ENCODE data around the gene PIK3C3.

PIK3C3 gene

GRCh38 chr18:41954827-41955613 lies at the start of gene PIK3C3:
Gene PIK3C3 (plus strand): TSS chr18:41955234. CDS start chr18:41955292, 58 bp downstream.
- Mint-ChIP-seq H3K27me3 (peaks cover 7 to 11% of the 10 kb centered on the region in 2 donors), H3K9me3 (no peaks in the 10 kb centered on the region), H3K4me3 (peak within 1 kb of the TSS; percentile 100), H3K4me1 (peaks cover 13 to 27% of the 10 kb centered on the region in 2 donors), H3K36me3 (peaks cover 12 to 15% of the 10 kb centered on the region in 2 donors), H3K27ac (peak within 1 kb of the TSS; percentile 99)
- ATAC-seq (replicated peaks) (peak; percentile 97), DNase-seq (peak; percentile 91)

GRCh38 chr18:41905786-41906527 lies 49.1 kb upstream of the PIK3C3 start:
- Mint-ChIP-seq H3K4me1 (peaks cover 0 to 5% of the 10 kb centered on the region in 2 donors), H3K4me3 (no peak overlapping the region), H3K27me3 (peaks cover under 1 to 5% of the 10 kb centered on the region in 2 donors), H3K27ac (no peak overlapping the region), H3K36me3 (no peaks in the 10 kb centered on the region), H3K9me3 (no peaks in the 10 kb centered on the region)
- DNase-seq (no peak), ATAC-seq (replicated peaks) (no peak)

DNA sequence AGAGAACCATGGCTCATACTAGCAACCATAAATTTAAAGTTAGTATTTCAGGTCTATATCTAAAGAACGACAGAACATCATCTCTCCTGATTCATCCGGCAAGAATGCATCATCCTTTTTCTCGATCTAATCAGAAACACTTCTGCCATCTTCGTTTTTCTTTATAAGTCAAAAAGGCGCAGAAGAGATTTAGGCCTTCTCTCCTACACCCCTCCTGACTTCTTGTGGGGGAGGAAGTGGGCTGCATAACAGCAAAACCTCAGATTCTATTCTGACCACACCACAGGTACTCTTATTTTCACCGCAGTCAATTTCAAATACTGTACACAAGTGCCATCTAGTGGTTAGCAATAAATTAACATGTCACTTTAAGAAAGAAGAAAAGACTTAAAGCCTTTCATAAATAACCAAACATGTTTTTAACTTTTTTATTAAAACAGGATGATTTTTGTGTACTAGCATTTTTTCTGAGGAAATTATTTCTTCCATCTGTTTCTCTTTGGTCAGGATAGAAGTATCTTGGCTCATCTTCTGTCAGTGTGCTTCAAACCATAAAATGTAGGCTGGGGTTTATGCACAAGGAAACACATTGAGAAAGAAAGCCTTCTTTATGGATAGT lies 48.4 kb upstream of the PIK3C3 start:
- Mint-ChIP-seq H3K36me3 (no peaks in the 10 kb centered on the region), H3K27me3 (peaks cover 0 to 5% of the 10 kb centered on the region in 2 donors), H3K4me1 (peaks cover 0 to 5% of the 10 kb centered on the region in 2 donors), H3K27ac (no peak overlapping the region), H3K9me3 (no peaks in the 10 kb centered on the region), H3K4me3 (no peak overlapping the region)
- ATAC-seq (replicated peaks) (peak; percentile 72 to 79), DNase-seq (no peak)

GRCh38 chr18:41917181-41917580 lies 37.9 kb upstream of the PIK3C3 start:
- ATAC-seq (replicated peaks) = no peak
- no peak overlapping the region for H3K27ac Mint-ChIP-seq
- peaks cover 14% of the 10 kb centered on the region in 2 donors for H3K27me3 Mint-ChIP-seq
- no peak for DNase-seq
- no peaks in the 10 kb centered on the region for H3K36me3 Mint-ChIP-seq
- H3K4me3 Mint-ChIP-seq = no peak overlapping the region
- H3K9me3 Mint-ChIP-seq = no peaks in the 10 kb centered on the region
- no peaks in the 10 kb centered on the region for H3K4me1 Mint-ChIP-seq

GRCh38 chr18:41921770-41922169 lies 33.3 kb upstream of the PIK3C3 start:
- Mint-ChIP-seq H3K27me3 (peaks cover 5 to 13% of the 10 kb centered on the region in 2 donors), H3K36me3 (no peaks in the 10 kb centered on the region), H3K4me1 (no peaks in the 10 kb centered on the region), H3K4me3 (no peak overlapping the region), H3K9me3 (no peaks in the 10 kb centered on the region), H3K27ac (no peak overlapping the region)
- DNase-seq (no peak), ATAC-seq (replicated peaks) (no peak)

DNA sequence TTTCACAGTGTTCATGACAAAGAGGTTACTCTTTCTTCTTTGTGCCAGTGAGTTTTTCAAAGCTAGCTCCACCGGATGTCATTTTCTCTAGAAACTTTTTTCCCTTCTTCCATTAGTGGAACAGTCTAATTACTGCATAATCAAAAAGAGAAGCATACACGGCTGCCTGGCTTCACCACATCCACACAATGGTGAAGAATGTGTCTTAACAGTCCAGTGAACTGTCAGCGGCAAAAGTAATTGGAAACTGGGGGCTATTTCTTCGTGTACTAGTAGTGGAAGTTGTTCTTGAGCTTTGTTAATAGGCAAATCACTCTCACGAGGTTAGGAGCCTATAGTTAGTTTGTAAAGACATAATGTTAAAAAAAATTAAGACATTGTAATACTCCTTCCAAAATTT lies 32.9 kb upstream of the PIK3C3 start:
- ATAC-seq (replicated peaks) = no peak
- DNase-seq = no peak
- H3K27ac Mint-ChIP-seq = no peak overlapping the region
- no peak overlapping the region for H3K4me3 Mint-ChIP-seq
- H3K9me3 Mint-ChIP-seq = no peaks in the 10 kb centered on the region
- H3K27me3 Mint-ChIP-seq = peaks cover 2 to 13% of the 10 kb centered on the region in 2 donors
- no peaks in the 10 kb centered on the region for H3K4me1 Mint-ChIP-seq
- H3K36me3 Mint-ChIP-seq = no peaks in the 10 kb centered on the region

DNA sequence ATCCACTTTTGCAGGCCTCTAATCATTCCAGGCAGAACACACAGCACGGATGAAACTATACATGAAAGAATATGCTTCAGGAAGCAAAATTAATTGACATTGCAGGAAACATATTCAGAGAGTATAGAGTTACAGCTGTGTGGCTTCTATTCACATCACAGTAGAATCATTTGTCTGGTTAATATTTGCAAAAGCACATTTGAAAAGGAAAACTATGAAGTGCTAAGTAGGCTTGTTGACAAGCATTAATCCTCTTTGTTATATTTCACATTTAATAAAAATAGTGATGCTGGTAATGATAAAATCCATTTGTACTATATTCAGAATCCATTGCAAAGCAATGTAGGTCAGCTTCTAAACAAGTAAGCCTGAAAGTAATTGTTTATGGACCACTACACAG lies 32.2 kb upstream of the PIK3C3 start:
- Mint-ChIP-seq H3K27ac (no peak overlapping the region), H3K36me3 (no peaks in the 10 kb centered on the region), H3K4me3 (no peak overlapping the region), H3K4me1 (no peaks in the 10 kb centered on the region), H3K9me3 (no peaks in the 10 kb centered on the region), H3K27me3 (peaks cover 0 to 13% of the 10 kb centered on the region in 2 donors)
- DNase-seq (no peak), ATAC-seq (replicated peaks) (no peak)

DNA sequence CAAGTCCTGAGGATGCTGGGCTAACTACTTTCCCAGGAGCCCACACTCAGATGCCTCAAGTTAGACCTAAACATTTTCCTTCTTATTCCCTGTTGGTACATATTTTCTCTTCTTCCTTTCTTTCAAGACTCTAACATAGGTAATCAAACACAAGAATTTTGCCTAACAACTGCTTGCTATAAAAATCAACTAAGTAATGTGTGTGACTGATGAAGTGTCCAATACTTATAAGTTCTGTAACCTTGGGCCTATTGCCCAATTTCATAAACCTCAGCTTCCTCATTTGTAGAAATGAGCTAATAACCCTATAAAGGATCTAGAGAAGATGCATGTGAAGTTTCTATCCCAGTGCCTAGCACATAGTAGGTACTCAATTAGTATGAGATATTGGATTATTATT lies 31.6 kb upstream of the PIK3C3 start:
- H3K4me3 Mint-ChIP-seq = no peak overlapping the region
- H3K9me3 Mint-ChIP-seq = no peaks in the 10 kb centered on the region
- DNase-seq (no peak), ATAC-seq (replicated peaks) (no peak)
- no peaks in the 10 kb centered on the region for H3K36me3 Mint-ChIP-seq
- H3K27me3 Mint-ChIP-seq = peaks cover 0 to 9% of the 10 kb centered on the region in 2 donors
- H3K27ac Mint-ChIP-seq = no peak overlapping the region
- H3K4me1 Mint-ChIP-seq = no peaks in the 10 kb centered on the region

- Mint-ChIP-seq H3K27ac (no peak overlapping the region), H3K4me1 (no peaks in the 10 kb centered on the region), H3K4me3 (no peak overlapping the region), H3K36me3 (no peaks in the 10 kb centered on the region), H3K27me3 (peaks cover 4 to 6% of the 10 kb centered on the region in 2 donors), H3K9me3 (peaks cover 2 to 4% of the 10 kb centered on the region in 2 donors)
- DNase-seq (no peak), ATAC-seq (replicated peaks) (no peak)
These were observed 26.5 kb upstream of the PIK3C3 start for GRCh38 chr18:41928581-41928980.

DNA sequence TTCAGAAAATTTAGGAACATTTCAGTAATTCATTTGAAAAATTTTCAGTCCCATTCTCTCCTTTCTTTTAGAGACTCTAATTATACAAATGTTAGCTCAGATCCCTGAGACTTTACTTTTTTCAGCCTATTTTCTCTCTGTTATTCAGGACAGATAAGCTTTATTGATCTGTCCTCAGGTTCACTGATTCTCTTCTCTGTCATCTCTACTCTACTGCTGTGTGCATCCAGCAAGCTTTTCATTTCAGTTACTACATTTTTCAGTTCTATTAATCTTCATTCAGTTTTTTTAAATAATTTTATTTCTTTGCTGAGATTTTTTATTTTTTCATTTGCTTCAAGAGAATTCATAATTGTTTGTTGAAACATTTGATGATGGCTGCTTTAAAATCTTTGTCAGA lies 22.1 kb upstream of the PIK3C3 start:
- H3K27ac Mint-ChIP-seq = no peak overlapping the region
- H3K36me3 Mint-ChIP-seq = no peaks in the 10 kb centered on the region
- peaks cover 0 to 3% of the 10 kb centered on the region in 2 donors for H3K4me1 Mint-ChIP-seq
- H3K4me3 Mint-ChIP-seq = no peak overlapping the region
- H3K27me3 Mint-ChIP-seq = peaks cover 8 to 10% of the 10 kb centered on the region in 2 donors
- DNase-seq = no peak
- no peak for ATAC-seq (replicated peaks)
- peaks cover 2 to 4% of the 10 kb centered on the region in 2 donors for H3K9me3 Mint-ChIP-seq

DNA sequence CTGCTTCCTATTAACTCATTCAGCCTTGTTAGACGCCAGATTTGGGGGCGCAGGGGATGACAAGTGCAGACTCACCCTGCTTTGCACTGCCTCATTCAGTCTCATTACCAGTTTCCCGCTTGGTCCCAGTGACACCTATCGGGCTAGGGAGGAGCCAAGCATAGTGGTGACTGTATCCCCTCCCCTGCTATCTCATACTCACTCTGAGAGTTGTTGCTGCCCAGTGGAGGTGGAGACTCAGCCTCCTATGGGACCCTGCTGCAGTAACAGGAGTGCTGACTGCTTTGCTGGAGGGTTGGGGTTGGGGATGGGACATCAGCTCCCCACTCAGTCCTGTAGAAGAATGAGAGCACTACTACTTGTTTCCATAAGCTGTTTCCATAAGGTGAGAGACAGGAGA lies 21.3 kb upstream of the PIK3C3 start:
- H3K9me3 Mint-ChIP-seq = peaks cover 2 to 4% of the 10 kb centered on the region in 2 donors
- H3K36me3 Mint-ChIP-seq = no peaks in the 10 kb centered on the region
- H3K4me3 Mint-ChIP-seq = no peak overlapping the region
- DNase-seq (no peak), ATAC-seq (replicated peaks) (no peak)
- peaks cover 8 to 10% of the 10 kb centered on the region in 2 donors for H3K27me3 Mint-ChIP-seq
- H3K4me1 Mint-ChIP-seq = peaks cover 0 to 3% of the 10 kb centered on the region in 2 donors
- H3K27ac Mint-ChIP-seq = no peak overlapping the region

DNA sequence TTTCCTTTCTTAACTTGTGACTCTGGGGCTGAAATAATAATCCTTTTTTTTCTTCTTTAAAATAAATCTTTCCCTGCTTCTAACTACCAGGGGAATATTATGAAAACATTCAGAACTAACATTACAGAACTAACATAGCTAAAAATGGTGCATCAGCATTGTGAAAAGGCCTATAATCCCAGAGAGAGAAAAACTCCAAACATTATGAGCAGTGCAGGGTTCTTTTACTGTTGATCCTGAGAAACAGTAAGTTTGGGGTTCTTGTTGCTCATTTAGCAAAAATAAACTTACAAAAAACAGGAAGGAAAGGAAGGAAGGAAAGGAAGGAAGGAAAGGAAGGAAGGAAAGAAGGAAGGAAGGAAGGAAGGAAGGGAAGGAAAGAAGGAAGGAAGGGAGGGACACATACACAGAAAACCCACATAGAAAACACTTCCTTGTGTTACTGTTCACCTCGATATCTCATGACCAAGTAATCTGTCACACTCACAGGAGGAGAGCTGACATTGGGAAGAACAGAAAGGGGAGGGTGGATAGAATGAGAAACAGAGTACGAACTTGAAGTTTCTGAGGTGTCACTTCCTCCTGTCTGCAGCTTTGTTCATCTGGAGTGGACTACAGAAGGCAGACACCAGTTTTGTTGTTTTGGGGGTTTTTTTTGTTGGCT lies 18.4 kb upstream of the PIK3C3 start:
- ATAC-seq (replicated peaks) (peak; percentile 44 to 50), DNase-seq (no peak)
- Mint-ChIP-seq H3K36me3 (no peaks in the 10 kb centered on the region), H3K4me1 (peaks cover 0 to 3% of the 10 kb centered on the region in 2 donors), H3K27ac (no peak overlapping the region), H3K4me3 (no peak overlapping the region), H3K9me3 (peaks cover 2 to 4% of the 10 kb centered on the region in 2 donors), H3K27me3 (peaks cover 13 to 28% of the 10 kb centered on the region in 2 donors)

- no peak for ATAC-seq (replicated peaks)
These were observed 16.6 kb upstream of the PIK3C3 start for GRCh38 chr18:41938445-41938844.

DNA sequence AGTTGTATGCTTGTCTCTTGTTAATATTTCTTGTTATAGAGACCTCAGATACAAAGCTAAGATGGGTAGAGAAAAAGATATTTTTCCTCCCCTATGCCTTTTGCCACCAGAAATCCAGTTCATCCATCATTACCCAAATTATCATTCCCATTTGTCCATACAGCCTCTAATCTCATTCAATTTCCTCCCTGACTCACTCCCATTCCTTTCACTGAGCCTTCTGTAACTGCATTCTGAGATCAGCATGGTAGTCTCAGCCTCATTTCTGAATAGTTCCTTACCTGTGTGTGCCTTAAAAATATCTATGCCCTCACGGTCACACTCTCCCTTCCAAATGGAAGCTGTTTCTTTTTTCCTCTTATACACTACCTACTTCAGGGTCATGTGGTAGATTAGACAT lies 15.7 kb upstream of the PIK3C3 start:
- ATAC-seq (replicated peaks) (no peak), DNase-seq (no peak)
- H3K36me3 Mint-ChIP-seq = no peaks in the 10 kb centered on the region
- peaks cover 9 to 21% of the 10 kb centered on the region in 2 donors for H3K27me3 Mint-ChIP-seq
- no peak overlapping the region for H3K4me3 Mint-ChIP-seq
- H3K4me1 Mint-ChIP-seq = peaks cover 0 to 5% of the 10 kb centered on the region in 2 donors
- no peak overlapping the region for H3K27ac Mint-ChIP-seq
- H3K9me3 Mint-ChIP-seq = no peaks in the 10 kb centered on the region

More at GRCh38 chr18:41938445-41938844, 16.6 kb upstream of the PIK3C3 start:
- H3K36me3 Mint-ChIP-seq = no peaks in the 10 kb centered on the region
- no peak for DNase-seq
- no peak overlapping the region for H3K4me3 Mint-ChIP-seq
- no peak overlapping the region for H3K27ac Mint-ChIP-seq
- peaks cover 0 to 5% of the 10 kb centered on the region in 2 donors for H3K4me1 Mint-ChIP-seq
- peaks cover under 1% of the 10 kb centered on the region in 2 donors for H3K9me3 Mint-ChIP-seq
- peaks cover 11 to 24% of the 10 kb centered on the region in 2 donors for H3K27me3 Mint-ChIP-seq
